NK-92 treated with Interleukin-12 subunit alpha and Interleukin-12 subunit beta, amount 100 ng/mL, for 24 hours (cell line): ENCODE measurements around the gene RIPK3.
"Not testable (repeated sequence)": the region's sequence is repeated elsewhere in the genome, so short reads cannot be mapped to it uniquely, and the experiment has no call there.

Experiments
- DNase-seq: peaks from one replicate; lab custom pipeline; 2025; lab: John Stamatoyannopoulos, UW

RIPK3 gene

DNA sequence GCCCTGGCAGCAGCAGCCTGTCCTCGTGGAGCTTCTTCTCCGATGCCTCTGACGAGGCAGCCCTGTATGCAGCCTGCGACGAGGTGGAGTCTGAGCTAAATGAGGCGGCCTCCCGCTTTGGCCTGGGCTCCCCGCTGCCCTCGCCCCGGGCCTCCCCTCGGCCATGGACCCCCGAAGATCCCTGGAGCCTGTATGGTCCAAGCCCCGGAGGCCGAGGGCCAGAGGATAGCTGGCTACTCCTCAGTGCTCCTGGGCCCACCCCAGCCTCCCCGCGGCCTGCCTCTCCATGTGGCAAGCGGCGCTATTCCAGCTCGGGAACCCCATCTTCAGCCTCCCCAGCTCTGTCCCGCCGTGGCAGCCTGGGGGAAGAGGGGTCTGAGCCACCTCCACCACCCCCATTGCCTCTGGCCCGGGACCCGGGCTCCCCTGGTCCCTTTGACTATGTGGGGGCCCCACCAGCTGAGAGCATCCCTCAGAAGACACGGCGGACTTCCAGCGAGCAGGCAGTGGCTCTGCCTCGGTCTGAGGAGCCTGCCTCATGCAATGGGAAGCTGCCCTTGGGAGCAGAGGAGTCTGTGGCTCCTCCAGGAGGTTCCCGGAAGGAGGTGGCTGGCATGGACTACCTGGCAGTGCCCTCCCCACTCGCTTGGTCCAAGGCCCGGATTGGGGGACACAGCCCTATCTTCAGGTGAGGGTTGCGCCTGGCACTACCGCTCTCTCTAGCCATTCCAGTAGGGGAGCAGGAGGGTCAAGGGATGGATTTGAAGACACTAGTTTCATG, 30.3 kb upstream of the RIPK3 start:
- DNase-seq: no peak

DNA sequence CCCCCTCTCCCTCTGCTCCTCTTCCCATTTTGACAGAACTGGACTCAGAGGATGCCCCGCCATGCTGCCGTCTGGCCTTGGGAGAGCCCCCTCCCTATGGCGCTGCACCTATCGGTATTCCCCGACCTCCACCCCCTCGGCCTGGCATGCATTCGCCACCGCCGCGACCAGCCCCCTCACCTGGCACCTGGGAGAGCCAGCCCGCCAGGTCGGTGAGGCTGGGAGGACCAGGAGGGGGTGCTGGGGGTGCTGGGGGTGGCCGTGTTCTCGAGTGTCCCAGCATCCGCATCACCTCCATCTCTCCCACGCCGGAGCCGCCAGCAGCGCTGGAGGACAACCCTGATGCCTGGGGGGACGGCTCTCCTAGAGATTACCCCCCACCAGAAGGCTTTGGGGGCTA, 29.7 kb upstream of the RIPK3 start:
- no peak for DNase-seq

DNA sequence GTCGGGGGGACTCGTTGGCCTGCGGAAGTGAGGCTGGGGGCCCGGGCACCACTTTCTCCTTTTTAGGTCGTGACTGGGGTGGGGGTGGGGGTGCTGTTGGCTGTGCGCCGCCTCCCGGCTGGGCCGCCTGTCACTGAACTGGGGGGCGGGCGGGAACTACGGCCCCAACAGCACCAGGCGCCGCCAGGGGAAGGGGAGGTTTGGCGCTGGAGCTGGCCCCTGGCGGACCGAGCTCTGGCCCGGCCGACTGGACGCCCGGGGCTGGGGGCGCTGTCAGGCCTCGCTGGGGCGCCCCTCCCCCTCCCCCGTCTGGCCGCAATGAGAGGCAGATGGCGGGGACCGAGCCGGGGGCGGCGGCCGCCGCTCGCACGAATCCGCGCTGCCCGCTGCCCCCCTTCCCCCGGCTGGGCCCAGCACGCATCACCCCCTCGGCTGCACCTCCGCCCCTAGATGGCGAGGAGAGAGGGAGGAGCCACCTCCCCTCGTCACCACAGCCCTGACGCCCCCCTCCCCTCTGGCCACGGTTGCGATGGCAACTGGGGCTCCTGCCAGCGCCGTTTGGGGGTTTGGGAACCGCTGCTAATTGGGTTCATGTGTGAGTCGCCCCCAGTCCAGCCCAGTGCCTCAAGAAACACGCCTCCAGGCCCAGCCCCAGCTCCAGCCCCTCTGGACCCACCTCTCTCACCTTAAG, 28.9 kb upstream of the RIPK3 start:
- DNase-seq: no peak

DNA sequence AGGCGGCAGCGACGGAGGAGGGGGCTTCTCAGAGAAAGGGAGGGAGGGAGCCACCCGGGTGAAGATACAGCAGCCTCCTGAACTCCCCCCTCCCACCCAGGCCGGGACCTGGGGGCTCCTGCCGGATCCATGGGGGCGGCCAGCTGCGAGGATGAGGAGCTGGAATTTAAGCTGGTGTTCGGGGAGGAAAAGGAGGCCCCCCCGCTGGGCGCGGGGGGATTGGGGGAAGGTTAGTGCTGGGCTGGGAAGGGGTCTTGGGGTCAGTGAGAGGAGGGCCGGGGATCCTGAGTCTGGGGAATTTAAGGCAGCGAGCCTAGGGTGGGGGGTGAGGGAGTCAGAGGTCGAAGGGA, 28.4 kb upstream of the RIPK3 start:
- no peak for DNase-seq

DNA sequence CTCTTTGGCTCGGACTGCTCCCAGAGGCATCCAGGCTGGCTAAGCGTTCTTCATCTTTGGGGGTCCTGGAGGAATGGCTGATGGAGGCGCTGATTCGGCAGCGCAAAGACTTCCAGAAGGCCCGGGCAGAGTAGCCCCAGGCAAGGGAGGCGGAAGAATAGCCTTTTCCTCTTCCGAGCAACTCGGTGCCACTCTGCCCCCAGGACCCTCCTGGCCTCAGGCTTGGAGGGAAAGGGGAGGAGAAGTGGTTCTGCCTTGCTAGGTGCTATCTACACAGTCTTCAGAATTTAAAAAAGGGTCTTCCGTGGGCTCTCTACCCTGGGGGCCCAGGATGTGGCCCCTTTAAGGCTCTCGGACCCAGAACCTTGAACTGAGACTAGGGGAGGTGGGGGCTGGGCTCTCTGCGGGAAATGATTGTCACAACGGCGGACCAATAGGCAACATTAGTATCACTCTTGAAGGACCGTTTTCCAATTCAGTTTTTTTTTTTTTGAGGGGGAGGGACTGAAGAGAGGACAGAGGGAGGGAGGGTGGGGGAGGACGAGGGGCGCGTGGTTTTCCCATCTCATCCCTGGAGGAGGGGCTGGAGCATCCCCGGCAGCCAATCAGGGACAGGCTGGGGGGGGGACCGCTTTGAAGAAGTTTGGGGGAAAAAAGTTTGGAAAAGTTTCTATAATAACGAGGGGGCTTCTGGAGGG, 27.9 kb upstream of the RIPK3 start, which contains the start of gene NFATC4:
Gene NFATC4 (plus strand): TSS at position 671 of the 698 bp plus-strand sequence. CDS start 157 bp downstream, outside the sequence.
- DNase-seq: no peak

DNA sequence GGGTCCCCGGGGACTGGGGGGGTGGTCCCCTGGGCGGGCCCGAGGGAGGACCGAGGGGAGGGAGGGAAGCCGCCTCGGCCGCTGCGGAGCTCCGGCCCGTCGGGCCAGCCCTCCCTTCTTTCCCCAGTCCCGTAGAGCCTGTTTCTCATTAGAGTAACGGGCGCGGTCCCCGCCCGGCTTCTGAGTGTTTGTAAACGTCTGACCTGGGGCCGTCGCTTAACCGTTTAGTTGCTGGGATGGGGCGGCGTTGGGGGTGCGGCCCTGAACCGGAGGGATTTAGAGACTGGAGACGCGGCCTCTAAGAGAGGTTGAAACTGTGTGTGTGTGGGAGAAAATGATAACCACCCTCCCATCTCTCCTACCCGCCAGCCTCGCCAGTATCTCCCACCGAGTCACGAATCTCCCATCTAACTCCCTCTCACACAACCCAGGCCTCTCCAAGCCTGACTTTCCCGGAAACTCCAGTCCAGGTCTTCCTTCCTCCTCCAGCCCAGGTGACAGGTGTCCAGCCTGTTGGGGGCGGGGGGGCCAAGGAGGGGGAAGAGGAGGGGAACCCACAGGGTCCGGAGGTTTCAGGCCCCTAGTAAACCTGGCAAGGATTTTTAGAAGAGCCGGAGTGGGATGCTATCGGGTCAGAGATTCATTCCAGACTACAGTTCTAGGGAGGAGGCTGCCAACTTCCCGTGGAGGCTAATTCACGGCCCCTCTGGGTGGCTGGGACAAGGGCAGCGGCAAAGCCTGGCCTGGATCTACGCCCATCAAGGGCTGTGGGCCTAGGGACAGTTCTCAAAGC, 27.1 kb upstream of the RIPK3 start:
- DNase-seq: no peak

DNA sequence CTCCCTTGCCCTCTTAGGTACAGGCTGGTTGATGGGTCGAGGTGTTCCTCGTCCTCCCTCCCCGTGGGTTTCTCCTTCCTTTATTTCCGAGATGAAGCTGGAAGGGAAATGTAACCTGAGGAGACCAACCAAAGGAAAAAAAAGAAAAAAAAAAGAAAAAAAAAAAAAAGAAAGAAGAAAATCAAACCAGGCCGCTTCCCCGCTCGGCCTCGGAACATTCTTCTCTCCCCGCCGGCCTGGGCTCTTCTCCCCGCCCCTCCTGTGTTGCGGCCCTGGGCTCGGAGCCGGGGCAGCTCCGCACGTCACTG, 26.6 kb upstream of the RIPK3 start:
- no peak for DNase-seq

DNA sequence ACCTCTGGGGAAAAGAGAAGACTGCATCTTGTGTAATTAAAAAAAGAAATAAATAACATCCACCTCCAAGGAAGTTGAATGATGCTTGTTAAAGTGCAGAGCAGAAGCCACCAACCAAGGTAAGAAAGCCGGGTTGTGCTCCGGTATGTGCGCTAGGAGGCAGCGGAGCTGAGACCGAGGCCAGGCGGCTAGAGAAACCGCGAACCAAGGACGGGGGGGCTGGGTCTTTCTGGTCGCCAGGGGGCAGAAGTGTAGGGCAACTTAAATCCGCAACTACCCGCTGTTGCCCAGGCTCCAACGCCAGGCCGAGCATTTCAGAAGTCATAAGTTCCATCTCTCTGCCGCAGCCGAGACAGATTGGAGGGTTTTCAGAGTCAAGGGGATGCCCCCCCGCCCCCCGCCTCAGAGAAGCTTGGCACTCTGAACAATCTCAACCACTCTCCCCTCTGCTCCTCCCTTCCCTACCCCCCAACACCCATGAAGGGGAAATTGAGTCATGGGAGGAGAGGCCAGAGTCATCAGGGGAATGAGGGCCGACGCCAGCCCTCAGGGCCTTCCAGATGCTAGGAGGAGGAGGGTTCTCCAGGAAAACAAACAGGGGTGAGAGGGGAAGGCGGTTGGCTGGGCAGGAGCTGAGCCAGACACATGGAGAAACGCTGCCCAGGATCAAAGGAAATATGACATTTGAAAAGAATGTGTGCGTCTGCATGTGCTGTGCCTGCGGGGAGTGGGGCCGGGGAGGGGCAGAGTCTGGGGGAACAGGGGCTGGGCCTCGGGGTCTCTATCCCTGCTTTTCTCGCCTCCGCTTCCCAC, 26.0 kb upstream of the RIPK3 start:
- DNase-seq: no peak

DNA sequence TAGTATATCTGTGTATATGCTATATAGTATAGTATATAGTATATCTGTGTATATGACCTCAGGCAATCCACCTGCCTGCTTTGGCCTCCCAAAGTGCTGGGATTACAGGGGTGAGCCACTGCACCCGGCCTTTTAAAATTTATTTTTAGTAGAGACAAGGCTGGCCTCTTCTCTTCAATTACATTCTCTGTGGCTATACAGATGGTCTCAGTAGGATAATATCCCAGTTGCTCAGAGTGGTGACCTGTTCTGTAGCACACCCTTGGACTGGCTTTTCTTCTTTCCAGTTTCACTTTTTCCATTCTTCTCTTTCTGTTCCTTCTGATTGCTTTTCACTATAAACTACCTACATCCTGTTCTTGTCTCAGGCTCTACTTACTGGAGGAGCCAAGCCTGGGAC, 25.1 kb upstream of the RIPK3 start:
- DNase-seq: no peak

DNA sequence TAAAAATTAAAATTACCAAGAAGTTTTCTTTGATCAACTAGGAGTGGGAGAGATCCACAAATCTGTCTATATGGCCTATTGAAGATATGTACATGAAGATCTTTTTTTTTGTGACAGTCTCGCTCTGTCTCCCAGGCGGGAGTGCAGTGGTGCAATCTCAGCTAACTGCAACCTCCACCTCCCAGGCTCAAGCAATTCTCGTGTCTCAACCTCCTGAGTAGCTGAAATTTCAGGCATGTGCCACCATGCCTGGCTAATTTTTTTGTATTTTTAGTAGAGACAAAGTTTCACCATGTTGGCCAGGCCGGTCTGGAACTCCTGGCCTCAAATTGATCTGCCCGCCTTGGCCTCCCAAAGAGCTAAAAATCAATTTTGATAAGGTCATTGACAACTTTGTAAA, 23.6 kb upstream of the RIPK3 start:
- DNase-seq: no peak

DNA sequence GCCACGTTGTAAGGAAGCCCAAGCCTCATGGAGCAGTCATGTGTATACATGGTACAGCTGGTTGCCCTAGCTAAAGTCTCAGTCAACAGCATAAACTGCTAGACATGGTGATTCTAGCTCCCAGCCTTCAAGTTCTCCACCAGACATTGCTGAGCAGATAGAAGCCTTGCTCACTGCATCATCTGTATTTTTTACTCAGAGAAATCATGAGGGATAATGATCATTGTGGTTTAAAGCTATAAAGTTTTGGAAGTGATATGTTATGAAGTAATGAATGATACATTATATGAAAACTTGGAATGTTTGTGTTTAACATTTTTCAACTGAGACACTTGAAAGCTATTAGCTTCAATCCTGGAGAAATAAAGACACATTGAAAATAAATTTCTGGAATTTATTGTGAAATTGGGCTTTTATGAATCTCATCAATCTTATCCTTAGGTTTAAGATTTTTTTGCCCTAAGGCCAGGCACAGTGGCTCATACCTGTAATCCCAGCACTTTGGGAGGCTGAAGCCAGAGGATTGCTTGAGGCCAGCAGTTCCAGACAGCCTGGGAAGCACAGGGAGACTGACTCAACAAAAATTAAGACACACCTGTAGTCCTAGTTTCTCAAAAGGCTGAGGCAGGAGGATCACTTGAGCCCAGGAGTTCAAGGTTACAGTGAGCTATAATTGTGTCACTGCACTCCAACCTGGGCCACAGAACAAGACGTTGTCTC, 22.6 kb upstream of the RIPK3 start:
- DNase-seq: no peak

DNA sequence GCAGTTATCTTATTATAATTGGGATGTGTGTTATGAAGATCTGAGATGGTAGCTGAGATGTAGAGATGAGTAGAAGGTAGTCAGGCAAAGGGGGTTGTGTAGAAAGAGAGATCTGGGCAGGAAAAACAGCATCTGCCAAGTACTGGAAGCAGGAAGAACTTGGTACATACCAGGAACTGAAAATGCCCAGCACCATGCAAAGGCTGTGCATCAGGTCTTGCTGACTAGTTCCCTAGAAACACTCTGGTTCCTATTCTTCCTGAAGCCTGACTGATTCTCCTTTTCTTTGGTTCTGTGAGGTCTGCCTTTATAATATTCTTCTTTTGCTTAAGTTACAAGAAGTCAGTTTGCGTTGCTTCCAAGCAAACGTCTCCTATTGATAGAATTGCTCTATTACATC, 21.5 kb upstream of the RIPK3 start:
- DNase-seq: no peak

DNA sequence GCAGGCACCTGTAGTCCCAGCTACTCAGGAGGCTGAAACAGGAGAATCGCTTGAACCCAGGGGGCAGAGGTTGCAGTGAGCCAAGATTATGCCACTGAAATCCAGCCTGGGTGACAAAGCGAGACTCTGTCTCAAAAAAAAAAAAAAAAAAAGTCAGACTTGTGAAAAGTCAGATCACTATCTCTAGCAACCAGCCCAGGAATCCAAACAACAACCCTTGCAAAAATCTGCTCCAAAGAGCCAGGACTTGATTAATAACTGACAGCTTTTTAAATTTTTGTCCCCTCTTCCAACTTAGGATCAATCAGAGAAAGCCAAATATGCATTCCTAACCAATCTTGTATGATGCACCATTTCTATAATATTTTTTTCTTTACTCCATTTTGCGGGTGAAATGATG, 20.5 kb upstream of the RIPK3 start:
- DNase-seq: no peak

DNA sequence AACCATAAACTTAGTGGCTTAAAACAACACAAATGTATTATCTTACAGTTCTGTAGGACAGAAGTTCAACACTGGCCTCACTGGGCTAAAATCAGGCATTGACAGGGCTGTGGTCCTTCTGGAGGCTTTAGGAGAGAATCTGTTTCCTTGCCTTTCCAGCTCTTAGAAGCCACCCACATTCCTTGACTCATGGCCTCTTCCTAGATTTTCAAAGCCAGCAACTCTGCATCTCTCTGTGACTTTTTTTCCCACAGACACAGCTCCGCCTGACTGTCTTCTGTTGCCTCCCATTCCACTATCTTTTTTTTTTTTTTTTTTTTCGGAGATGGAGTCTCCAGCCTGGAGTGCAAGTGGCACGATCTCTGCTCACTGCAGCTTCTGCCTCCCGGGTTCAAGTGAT, 16.4 kb upstream of the RIPK3 start:
- no peak for DNase-seq

DNA sequence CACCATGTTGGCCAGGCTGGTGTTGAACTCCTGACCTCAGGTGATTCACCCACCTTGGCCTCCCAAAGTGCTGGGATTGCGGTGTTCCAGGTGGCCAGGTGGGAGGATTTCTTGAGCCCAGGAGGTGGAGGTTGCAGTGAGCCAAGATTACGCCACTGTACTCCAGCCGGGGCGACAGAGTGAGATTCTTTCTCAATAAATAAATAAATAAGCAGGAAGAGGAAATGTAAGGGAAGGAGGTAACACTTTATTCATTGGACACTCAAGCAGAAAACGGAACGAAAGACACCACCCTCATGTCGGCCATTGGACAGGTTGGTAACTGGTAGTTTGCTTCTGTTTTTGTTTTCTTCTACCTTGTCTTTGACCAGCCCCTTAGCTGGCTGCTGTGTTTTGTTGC, 15.2 kb upstream of the RIPK3 start:
- DNase-seq: no peak

DNA sequence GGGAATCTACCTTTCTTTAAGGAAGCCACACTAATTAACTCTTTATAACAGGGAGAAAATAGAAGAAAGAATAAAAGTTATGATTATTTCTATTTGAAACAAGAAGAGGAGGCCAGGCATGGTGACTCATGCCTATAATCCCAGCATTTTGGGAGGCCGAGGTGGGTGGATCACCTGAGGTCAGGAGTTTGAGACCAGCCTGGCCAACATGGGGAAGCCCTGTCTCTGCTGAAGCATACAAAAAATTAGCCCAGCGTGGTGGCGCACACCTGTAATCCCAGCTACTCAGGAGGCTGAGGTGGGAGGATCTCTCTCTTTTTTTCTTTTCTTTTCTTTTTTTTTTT, 14.7 kb upstream of the RIPK3 start:
- DNase-seq: not testable (repeated sequence)

DNA sequence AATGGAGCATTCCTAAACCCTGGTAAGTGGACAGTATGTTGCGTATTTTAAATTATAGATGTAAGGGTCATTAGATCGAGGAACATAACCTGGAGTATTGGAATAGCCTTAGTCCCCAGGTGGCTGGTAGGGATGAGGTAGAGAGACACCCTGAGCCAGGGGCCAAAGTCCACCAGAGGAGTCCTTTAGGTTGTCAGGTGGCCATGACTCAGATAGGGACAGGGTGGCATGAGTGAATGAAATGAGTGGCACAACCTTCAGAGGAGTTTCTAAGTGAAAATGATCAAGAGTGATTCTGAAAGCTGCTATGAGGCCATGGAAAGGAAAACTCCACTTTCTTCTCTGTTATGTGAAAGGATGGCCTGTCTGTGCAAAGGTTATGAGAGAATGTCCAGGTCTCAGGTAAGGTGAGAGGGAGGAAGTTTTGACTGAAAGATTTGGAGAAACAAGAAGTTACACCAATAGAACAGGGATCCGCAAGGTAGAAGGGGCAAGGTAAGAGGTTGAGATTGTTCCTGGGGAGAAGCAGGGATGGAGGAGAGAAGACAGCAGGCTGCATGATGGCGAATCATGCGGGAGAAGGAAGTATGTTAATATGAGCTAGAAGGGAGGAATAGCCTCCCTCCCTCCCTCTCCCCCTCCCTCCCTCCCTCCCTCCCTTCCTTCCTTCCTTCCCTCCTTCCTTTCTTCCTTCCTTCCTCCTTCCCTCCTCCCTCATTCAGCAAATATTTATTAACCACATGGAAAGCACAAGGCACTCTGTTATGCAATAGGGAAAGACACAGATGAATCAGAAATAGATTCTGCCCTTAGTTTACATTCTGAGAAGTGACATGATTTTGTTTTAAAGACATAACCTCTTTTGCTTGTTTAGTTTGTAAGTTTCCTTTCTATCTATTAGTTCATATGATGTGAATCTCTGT, 14.0 kb upstream of the RIPK3 start:
- no peak for DNase-seq

DNA sequence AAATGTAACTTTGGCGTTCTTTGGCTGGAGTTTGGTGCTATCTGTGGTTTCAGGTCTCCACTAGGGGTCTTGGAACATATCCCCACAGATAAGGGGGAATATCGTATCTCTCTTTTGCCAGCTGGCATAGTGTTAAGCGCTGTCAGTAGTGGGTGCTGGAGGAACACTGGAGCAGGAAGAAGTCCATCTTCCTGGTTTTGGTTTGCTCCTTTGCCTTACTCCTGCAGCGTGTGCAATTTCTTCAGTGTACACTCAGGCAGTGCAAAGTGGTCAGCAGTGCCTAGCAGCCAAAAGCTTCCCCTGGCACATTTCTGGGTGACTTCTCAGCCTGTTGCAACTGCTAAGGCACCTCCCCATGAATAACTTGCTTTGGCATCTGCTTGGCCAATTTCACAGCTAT, 11.7 kb upstream of the RIPK3 start:
- no peak for DNase-seq

DNA sequence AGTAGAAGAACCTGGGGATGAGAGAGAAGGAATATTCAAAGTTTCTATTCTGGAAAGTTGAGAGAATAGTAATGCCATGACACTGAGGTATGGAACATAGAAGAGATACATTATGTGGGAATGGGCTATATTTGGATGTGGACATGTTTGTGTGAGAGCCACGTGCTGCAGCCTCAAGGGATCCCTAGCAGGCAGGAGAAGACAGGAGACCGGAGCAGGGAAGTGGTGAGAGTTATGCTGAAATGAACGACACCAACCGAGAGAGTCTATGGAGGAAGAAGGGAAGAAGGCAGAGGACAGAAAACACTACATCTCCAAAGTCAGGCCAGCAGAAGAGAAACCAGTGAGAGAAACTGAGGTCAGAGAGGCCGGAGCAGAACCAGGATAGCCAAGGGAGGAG, 10.0 kb upstream of the RIPK3 start:
- no peak for DNase-seq

DNA sequence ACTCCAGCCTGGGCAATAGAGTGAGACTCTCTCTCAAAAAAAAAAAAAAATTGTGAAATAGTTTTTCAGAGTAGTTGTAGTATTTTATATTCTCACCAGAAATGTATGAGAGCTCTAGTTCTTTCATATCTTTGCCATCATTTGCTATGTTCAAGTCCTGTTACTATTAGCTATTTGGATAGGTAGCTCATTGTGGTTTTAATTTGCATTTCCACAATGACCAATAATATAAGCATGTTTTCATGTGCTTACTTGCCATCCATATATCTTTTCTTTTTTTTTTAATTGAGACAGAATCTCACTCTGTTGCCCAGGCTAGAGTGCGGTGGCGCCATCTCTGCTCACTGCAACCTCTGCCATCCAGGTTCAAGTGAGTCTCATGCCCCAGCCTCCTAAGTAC, 8.4 kb upstream of the RIPK3 start:
- DNase-seq: no peak
